HG03196 (cell line): Measurements from ENCODE around the gene VTCN1.
"Not testable (repeated sequence)": the region's sequence is repeated elsewhere in the genome, so short reads cannot be mapped to it uniquely, and the experiment has no call there.

ENCODE experiments used
- ATAC-seq: cut with Tn5 transposase; IDR thresholded peaks from one replicate; pipeline ENCODE4 v1.9.1; 2021; ENCODE audit not compliant: unreplicated experiment

Gene VTCN1

DNA sequence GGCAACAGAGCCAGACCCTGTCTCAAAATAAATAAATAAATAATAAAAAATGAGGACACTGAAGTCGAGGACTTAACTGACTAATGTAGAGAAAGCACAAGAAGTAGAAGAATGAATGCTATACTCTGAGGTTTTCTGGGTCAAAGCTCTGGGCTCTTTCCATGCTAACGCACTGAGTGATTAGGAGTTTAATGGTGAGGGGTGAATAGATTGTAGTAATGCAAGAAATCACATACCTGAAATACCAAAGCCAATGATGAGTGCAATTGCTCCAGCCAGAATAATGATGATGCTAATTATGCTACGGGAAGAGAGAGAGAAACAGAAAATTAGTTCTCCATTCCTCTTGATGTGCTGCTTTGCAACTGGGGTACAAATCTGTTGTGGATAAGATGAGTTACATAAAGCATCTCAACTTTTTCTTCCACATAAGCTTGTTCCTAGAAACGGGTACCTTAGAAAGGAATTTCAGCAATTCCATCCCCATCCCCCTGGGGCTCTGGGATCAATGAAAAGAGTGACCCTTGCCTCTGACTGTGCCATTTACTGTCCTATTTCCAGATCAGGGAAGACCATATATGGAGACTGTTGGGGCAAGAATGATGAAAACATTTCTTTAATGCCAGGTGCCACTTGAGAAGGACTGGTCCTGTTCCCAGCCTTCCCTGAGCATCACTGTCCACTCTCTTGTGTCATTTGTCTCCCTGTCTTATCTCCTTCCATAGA lies 40.7 kb downstream of the VTCN1 start:
- no peak for ATAC-seq

DNA sequence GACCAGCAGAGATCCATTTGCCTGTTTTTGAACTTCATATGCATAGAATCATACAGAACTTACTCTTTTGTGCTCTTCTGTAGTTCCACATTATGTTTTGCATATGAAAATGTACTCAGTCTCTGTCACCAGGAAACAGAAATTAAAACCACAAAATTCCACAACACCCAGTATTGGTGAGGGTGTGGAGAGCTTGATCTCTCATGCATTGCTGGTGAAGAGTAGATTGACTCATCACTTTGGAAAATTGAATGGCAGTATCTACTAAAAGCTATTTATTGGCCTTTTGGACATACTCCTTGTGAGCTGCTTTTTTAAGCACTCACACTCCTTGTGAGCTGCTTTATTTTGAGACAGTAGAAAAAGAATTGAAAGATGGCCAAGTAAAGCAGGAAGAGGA lies 43.3 kb downstream of the VTCN1 start:
- no peak for ATAC-seq

DNA sequence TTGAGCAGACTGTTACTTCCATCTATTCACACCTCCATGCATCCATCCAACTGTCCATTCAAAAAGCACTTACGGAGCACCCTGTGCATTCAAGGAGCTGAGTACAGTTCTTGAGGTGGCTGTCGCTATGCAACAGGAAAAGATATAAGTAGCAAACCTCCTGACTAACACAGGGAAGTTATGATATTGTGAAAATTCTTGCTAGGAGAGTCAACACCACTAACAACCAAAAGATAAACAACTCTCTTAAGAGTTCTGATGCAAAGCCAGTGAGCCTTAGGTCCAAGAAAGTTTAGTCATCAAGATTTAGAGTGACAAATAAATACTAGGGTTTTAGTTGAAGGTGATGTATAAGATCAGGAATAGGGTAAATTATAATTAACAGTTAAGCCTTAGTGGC lies 44.7 kb downstream of the VTCN1 start:
- ATAC-seq, result no peak

- ATAC-seq, result no peak
Measured at GRCh38 chr1:117164209-117164608, 46.5 kb downstream of the VTCN1 start.

DNA sequence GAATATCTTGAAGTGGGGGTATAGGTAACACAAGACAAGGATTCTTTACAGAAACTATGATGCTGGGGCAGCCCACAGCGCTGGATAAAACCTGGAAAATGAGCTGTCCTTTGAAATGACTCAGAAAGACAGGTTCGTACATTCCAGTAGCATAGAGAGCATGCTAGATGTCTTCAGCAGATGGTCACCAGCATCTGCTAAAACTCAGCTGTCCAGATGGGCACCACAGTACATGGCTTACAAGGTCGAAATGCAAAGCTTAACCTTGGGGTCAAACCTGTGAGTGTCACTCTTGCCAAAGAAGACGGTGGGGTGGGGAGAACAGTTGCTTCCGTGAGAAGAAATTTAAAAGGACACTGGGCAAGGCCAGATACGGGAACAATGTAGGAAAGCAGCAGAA lies 47.9 kb downstream of the VTCN1 start:
- ATAC-seq, result no peak

- no peak for ATAC-seq
Measured at GRCh38 chr1:117161887-117162286, 48.8 kb downstream of the VTCN1 start.

- not testable (repeated sequence) for ATAC-seq
Measured at GRCh38 chr1:117151305-117151704, 59.4 kb downstream of the VTCN1 start.

GRCh38 chr1:117150316-117150715 lies 60.4 kb downstream of the VTCN1 start:
- ATAC-seq, result no peak

GRCh38 chr1:117147856-117148588 lies 62.7 kb downstream of the VTCN1 start:
- ATAC-seq, result no peak

DNA sequence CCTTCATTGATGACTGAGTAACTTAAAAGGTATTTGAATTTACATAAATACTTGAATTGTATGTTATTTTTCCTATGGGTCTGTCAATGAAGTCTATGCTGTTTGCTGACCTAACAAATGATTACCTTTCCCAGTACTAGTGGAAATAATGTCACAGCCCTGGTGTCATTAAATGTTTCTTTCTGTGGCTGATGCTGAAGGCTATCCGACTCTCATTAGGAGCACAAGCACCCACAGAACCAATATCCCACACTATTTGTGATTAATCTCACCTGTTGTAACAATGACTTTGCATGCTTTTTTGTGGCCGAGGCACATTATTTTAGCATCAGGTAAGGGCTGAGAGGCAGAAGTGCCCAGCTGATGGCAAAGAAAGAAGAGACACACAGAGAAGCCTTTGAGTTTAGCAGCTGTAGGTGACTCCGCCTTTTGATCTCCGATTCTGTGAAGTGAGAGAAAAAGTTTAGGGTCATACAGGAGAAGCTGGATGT lies 63.3 kb downstream of the VTCN1 start:
- no peak for ATAC-seq

DNA sequence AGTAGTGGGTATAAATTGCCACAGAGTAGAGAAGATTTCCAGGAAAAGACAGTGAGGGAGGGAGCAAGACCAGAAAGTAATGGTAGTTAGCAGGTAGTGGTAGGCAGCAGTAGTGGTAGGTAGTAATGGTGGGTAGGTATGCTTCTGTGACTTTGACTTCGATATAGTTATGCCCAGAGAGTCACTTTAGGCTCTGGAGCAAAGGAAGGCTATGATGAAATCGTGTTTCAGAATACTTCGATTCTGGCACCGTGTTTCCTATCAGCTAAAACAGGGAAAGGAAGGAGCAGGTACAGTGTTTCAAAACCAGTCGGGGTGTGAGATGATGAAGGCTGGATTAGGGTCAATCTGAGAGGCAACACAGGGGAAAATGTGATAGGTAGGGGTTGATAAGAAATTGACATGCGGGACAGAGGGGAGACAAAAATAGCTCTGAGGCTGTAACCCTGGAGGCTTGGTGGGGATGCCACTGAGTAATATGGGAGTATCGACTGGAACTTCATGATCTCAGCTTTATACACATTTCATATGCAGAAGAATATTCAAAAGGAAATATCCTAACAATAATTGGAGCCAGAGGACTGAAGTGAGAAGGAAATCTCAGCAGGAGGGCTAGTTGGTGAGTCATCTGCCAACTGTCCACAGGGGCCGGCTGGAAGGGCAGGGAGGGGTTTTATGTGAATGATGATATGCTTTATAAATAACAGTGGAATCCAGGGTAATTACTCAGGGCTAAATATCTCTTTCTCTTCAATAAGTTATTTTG lies 64.0 kb downstream of the VTCN1 start:
- no peak for ATAC-seq

GRCh38 chr1:117146072-117146471 lies 64.7 kb downstream of the VTCN1 start:
- no peak for ATAC-seq

DNA sequence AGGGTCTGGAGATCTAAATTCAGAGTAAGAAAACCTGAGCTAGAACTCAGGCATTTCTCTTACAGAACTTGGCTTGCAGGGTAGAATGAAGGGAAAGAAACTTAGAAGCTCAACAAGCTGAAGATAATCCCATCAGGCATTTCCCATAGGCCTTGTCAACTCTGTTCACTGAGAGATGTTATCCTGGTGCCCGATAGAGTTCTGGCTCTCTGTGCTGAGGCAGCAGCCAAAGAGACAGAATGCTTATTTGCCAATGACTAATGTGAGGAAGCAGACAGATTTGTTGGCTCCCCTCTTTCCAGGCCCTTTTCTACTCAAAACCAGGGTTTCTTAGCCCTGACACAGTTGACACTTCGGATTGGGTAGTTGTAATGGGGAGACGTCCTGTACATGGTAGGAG lies 66.9 kb downstream of the VTCN1 start:
- no peak for ATAC-seq

DNA sequence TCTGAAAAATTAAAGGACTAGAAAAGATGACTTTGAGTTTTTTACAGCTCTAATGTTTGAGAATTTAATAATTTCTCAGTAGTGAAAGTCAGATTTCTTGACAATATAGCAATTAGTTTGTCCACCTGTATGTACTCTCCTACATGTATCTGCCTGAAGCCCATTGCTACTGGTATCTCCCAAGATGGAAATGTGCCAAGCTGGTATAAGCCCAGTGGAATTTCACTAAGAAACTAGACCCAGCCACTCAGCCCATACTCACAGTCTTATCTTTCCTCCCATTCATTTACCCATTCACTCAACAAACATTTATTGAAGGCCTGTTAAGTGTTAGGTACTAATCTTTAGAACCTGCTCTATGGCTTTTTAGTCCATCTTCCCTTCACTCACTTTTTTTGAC lies 67.6 kb downstream of the VTCN1 start:
- no peak for ATAC-seq

DNA sequence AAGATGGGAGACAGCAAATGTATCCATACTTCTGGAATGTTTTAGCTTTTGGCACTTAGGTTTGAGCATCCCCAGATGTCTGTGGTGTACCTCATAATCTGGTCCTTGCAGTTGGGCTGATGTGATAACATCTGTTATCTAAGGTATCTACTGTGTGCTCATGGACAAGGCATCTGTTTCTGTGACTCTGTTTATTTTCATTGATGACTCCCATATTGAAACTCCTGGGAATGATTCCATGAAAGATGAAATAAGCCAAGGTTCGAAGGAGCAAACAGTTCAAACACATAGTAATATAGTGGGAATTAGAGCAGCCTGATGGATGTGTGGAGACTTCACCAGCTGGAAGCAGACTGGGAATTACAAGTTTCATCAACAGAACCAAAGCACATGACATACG lies 68.5 kb downstream of the VTCN1 start:
- ATAC-seq, result no peak

DNA sequence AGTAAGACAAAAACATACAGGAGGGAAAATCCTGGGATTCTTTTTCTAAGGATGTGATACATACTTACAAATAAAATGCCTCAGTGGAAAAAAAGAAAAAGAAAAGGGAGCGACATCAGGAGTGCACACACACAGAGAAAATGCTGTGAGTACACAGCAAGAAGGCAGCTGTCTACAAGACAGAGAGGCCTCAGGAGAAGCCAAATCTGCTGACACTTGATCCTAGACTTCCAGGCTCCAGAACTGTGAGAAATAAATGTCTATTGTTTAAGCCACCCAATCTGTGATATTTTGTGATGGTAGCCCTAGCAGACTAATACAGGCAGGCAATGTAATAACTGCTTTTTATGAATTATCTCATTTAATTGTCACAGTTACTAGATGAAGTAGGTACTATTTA lies 72.2 kb downstream of the VTCN1 start:
- no peak for ATAC-seq

- no peak for ATAC-seq
Measured at GRCh38 chr1:117138106-117138505, 72.6 kb downstream of the VTCN1 start.

GRCh38 chr1:117137281-117137855 lies 73.4 kb downstream of the VTCN1 start:
- ATAC-seq, result no peak

- no peak for ATAC-seq
Measured at GRCh38 chr1:117136749-117137148, 74.0 kb downstream of the VTCN1 start.

GRCh38 chr1:117135329-117135728 lies 75.4 kb downstream of the VTCN1 start:
- ATAC-seq, result no peak

- ATAC-seq, result no peak
Measured at GRCh38 chr1:117130526-117130925, 80.2 kb downstream of the VTCN1 start.
